ENCODE measurements around the gene SLC12A3.

GRCh38 chr16:56936950-56937349 lies 71.9 kb downstream of the SLC12A3 start:
- no peak for TF ChIP-seq YY1 (IDR thresholded peaks at IDR 0.05; ENCODE audit: insufficient read depth, insufficient read length)
- TF ChIP-seq ZNF274 (IDR thresholded peaks at IDR 0.05; ENCODE audit: low read depth, low read length): no peak
- TF ChIP-seq SUZ12 (IDR thresholded peaks at IDR 0.05; ENCODE audit: extremely low read depth, insufficient read depth, insufficient read length): no peak
